ENCODE data around the gene NMUR1.

The NMUR1 gene

GRCh38 chr2:231525248-231526163 lies 4.7 kb downstream of the NMUR1 start:
- no peak for DNase-seq

GRCh38 chr2:231524477-231525247 lies 5.6 kb downstream of the NMUR1 start:
- DNase-seq = no peak

- DNase-seq = no peak
Measured at GRCh38 chr2:231523451-231524285, 6.6 kb downstream of the NMUR1 start.

- peak; percentile 33 for DNase-seq
Measured at GRCh38 chr2:231522418-231523180, 7.6 kb downstream of the NMUR1 start.

GRCh38 chr2:231521443-231521842 lies 8.8 kb downstream of the NMUR1 start:
- no peak for DNase-seq

GRCh38 chr2:231519975-231520555 lies 10.2 kb downstream of the NMUR1 start:
- DNase-seq = no peak

GRCh38 chr2:231518771-231519170 lies 11.5 kb downstream of the NMUR1 start:
- no peak for DNase-seq

GRCh38 chr2:231515603-231516002 lies 14.6 kb downstream of the NMUR1 start:
- no peak for DNase-seq

- no peak for DNase-seq
Measured at GRCh38 chr2:231514951-231515297, 15.3 kb downstream of the NMUR1 start.

GRCh38 chr2:231514225-231514950 lies 15.9 kb downstream of the NMUR1 start:
- DNase-seq = peak; percentile 96

- no peak for DNase-seq
Measured at GRCh38 chr2:231513746-231514224, 16.5 kb downstream of the NMUR1 start.

GRCh38 chr2:231512222-231512621 lies 18.0 kb downstream of the NMUR1 start:
- no peak for DNase-seq

- DNase-seq = no peak
Measured at GRCh38 chr2:231503766-231504165, 26.5 kb downstream of the NMUR1 start.

- DNase-seq = no peak
Measured at GRCh38 chr2:231502596-231502995, 27.6 kb downstream of the NMUR1 start.

GRCh38 chr2:231497651-231498050 lies 32.6 kb downstream of the NMUR1 start:
- no peak for DNase-seq

GRCh38 chr2:231494669-231495068 lies 35.6 kb downstream of the NMUR1 start:
- no peak for DNase-seq

- no peak for DNase-seq
Measured at GRCh38 chr2:231490801-231491200, 39.4 kb downstream of the NMUR1 start.

GRCh38 chr2:231489990-231490389 lies 40.3 kb downstream of the NMUR1 start:
- no peak for DNase-seq

- DNase-seq = no peak
Measured at GRCh38 chr2:231488331-231488730, 41.9 kb downstream of the NMUR1 start.

GRCh38 chr2:231486851-231487596 lies 43.2 kb downstream of the NMUR1 start:
- no peak for DNase-seq
